GM15510 (cell line): ENCODE measurements around the gene AMBRA1.

Source experiments
- POLR2A ChIP-seq: IDR thresholded peaks from 3 replicates; pipeline ENCODE4 v1.6.1; 2011; ENCODE audit warnings: borderline replicate concordance; ENCODE audit not compliant: insufficient read length; ENCODE audit errors: extremely low read depth

Gene AMBRA1

GRCh38 chr11:46352063-46352841 is 241.6 kb downstream of the AMBRA1 start:
- no peak for TF ChIP-seq POLR2A

- TF ChIP-seq POLR2A: no peak
These were observed 242.2 kb downstream of the AMBRA1 start for GRCh38 chr11:46351606-46352005.

DNA sequence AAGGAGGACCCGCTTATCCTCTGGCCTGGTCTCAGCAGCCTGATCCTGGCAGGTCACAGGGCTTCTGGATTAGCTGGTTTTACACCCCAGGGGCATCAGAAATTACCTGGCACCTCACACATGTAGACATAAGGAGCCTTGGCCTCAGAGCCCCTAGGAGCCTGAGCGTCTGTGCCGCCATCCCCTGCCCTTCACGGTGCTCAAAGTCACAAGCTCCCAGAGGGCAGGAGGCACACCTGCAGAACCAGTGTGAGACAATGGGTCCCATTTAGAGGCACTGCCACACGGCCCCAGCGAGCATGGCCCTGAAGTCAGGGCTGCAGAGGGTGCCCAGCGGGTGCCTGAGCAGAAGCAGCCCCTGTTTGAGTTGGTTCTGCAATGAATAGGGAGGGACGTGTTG is 242.7 kb downstream of the AMBRA1 start:
- no peak for TF ChIP-seq POLR2A

GRCh38 chr11:46350695-46351094 is 243.1 kb downstream of the AMBRA1 start:
- TF ChIP-seq POLR2A: no peak

GRCh38 chr11:46348566-46349401 is 245.0 kb downstream of the AMBRA1 start:
- TF ChIP-seq POLR2A: no peak

- TF ChIP-seq POLR2A: no peak
These were observed 246.0 kb downstream of the AMBRA1 start for GRCh38 chr11:46347637-46348311.

- peak; percentile 63 for TF ChIP-seq POLR2A
These were observed 246.8 kb downstream of the AMBRA1 start, which contains the start of gene DGKZ for GRCh38 chr11:46346886-46347636. DGKZ (plus strand) TSS chr11:46347463; CDS start chr11:46347660, 197 bp downstream.
